GM12872 (cell line): ENCODE results near the gene NTMT2.

Experiments used
- TF ChIP-seq, protein P1 (sequence below): IDR thresholded peaks from 3 replicates; pipeline ENCODE4 v1.5.1; 2011; ENCODE audit warnings: low read depth, mild to moderate bottlenecking, low read length, moderate library complexity; ENCODE audit not compliant: insufficient read depth

NTMT2 gene

GRCh38 chr1:170182442-170182841 is 36.7 kb downstream of the NTMT2 start:
- TF ChIP-seq, protein P1, sequence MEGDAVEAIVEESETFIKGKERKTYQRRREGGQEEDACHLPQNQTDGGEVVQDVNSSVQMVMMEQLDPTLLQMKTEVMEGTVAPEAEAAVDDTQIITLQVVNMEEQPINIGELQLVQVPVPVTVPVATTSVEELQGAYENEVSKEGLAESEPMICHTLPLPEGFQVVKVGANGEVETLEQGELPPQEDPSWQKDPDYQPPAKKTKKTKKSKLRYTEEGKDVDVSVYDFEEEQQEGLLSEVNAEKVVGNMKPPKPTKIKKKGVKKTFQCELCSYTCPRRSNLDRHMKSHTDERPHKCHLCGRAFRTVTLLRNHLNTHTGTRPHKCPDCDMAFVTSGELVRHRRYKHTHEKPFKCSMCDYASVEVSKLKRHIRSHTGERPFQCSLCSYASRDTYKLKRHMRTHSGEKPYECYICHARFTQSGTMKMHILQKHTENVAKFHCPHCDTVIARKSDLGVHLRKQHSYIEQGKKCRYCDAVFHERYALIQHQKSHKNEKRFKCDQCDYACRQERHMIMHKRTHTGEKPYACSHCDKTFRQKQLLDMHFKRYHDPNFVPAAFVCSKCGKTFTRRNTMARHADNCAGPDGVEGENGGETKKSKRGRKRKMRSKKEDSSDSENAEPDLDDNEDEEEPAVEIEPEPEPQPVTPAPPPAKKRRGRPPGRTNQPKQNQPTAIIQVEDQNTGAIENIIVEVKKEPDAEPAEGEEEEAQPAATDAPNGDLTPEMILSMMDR: no peak

GRCh38 chr1:170192546-170192945 is 46.8 kb downstream of the NTMT2 start:
- TF ChIP-seq, protein P1: no peak

GRCh38 chr1:170194451-170194850 is 48.7 kb downstream of the NTMT2 start:
- TF ChIP-seq, protein P1: no peak

- TF ChIP-seq, protein P1: no peak
These were observed 50.9 kb downstream of the NTMT2 start for GRCh38 chr1:170196490-170197236.

GRCh38 chr1:170198090-170198489 is 52.3 kb downstream of the NTMT2 start:
- TF ChIP-seq, protein P1: no peak

DNA sequence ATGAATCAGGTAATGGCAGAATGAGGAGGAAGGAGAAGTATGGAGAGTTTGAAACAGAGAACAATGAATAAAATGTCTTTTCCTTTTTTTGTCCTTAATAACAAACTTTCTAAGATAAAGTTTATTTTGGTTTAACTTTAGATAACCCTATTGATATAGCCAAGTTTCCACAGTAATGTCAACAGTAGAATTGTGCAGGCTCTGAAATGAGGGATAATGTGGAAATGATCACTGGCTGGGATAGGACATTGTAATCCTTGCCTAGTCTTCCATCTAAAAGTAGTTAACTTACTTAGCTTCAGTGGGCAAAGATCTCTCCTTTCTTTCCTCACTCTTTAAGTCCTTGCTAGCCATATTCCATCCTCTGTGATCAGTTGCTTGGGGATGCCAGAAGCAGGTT is 52.8 kb downstream of the NTMT2 start:
- TF ChIP-seq, protein P1: no peak

DNA sequence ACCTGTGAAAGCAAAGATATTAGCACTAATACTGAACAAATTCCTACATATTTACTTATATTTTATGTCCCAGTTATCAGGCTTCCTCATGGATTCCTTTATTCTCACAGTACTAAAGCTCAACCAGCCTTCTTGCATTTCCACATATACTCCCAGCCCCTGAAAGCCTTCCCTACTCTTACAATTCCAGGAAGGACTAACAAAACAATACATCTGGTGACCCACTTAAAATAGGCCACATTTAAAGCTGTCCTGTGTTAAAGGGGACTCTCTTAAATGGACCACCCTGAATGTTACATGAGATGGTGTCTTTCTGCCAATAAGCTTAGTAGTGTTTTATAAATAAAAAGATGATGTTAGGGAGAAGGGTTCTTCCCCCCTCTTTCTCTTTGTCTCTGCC is 54.4 kb downstream of the NTMT2 start:
- TF ChIP-seq, protein P1: no peak
